ENCODE results near the gene ATPAF1. TPM values are rescaled to one million over a fixed set of nuclear protein-coding genes. Genes with fewer than 3 reads are reported as not detected.
"Not testable (repeated sequence)": the region's sequence is repeated elsewhere in the genome, so short reads cannot be mapped to it uniquely, and the experiment has no call there.

ATPAF1 gene, protein sequence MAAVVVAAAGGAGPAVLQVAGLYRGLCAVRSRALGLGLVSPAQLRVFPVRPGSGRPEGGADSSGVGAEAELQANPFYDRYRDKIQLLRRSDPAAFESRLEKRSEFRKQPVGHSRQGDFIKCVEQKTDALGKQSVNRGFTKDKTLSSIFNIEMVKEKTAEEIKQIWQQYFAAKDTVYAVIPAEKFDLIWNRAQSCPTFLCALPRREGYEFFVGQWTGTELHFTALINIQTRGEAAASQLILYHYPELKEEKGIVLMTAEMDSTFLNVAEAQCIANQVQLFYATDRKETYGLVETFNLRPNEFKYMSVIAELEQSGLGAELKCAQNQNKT
- total RNA-seq, result 19.8 and 22.2 TPM in 2 replicates

DNA sequence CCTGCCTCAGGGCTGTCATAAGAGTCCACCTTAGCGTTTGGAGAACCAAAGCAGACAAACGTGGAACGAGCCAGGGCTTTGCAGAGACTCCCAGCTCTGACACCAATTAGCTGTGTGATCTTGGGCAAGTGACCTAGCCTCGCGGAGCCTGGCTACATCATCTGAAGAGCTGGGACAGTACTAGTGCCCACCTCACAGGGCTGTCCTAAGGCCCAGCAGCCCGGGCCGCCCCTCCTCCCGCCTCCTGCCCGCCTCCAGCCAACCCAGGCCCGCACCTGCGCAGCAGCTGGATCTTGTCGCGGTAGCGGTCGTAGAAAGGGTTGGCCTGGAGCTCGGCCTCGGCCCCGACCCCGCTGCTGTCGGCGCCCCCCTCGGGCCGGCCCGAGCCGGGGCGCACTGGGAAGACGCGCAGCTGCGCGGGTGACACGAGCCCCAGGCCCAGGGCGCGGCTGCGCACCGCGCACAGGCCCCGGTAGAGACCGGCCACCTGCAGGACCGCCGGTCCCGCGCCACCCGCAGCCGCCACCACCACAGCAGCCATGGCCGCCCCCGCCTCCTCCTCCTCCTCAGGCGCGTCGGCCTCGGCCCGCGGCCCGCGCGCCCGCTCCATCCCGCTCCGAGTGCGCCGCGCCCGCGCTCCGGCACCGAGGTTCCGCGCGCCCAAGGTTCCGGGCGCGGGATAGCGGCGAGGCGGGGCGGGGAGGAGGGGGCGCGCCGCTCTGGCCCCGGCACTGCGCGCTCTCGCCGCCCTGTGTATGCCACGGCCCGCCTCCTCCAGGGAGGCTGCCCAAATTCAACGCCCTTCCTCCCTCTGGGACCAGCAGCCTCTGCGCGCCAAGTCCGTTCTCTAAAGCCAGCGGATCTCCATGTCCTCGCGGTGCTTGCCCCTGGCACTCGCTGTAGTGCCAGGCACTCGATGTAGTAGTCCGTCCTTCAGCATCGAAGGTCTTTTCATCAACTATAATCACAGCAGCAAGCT is at the start of gene ATPAF1:
Gene ATPAF1 (minus strand): TSS at position 583 of the 979 bp plus-strand sequence. CDS start 42 bp downstream, at position 541.
- DNase-seq (ENCODE audit: low read depth in 2 of 2), result peak; percentile 57 to 83

DNA sequence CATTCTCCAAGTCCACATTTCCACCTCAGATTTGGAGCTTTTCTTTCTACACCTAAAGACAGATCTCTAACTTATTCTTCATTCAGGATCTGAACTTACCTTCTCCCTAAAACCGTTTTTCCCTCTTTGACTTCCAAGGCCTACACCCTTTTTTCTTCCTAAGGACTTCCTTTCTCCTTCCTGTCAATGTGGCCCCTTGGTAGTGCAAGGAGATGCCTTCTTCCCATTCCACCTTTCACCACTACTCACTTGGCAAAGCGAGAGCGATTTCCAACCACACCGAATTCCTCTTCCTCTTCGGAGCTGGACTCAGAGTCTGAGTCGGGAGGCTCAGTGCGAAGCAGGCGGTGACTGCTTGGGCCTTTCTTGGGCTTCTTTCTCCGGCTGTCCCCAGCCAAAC is 49.5 kb upstream of the ATPAF1 start:
- DNase-seq (ENCODE audit: low read depth in 2 of 2), result no peak

DNA sequence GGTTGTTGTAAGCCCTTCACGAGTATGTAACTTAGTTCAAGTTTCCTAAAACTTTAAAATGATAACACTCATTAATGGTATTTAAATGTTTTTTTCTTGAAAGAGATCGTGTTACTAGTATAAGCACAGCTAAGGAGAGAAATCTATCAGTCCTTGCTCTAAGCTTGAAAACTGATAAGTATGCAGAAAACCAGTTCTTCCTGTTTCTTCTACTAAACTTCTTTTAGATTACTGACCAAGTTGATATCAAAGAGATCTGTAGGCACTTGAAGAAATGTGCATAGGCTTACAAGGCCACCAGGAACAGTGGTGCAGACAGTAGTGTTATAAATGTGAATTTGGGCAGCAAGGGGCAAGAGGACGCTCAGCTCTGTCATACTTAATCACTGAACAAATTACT is 46.8 kb upstream of the ATPAF1 start:
- no peak for DNase-seq (ENCODE audit: low read depth in 2 of 2)

DNA sequence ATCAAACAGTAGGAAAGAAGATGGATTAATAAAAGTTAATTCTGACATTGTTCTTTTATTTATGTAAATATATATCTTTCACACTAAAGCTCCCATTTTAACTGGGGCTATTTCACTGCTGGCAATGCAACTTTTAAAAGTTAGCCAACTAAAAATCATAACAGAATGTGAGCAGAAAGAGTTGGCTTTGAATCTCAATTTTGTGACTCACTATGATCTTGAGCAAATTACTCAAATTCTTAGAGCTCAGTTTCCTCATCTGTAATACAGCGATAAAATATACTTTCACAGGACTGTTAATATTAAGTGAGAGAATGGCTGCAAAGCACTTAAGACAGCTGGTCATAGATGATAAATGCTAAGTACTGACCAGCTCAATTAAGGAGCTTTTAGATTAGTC is 40.0 kb upstream of the ATPAF1 start:
- DNase-seq (ENCODE audit: low read depth in 2 of 2), result no peak

DNA sequence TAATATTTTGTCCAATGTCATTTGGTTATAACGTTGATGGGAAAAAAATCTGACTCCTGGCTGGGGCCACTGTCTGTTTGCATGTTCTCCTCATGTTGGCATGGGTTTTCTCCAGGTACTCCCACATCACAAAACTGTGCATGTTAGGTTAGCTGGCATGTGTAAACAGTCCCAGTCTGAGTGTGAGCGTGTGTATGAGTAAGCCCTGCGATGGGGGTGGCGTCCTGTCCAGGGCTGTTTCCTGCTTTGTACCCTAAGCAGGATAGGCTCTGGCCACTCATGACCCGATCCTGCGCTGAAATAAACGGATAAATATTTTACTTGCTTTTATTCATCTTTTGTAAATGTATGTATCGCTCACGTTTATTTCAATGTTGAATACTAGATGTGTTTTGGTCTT is 37.2 kb upstream of the ATPAF1 start:
- peak; percentile 73 to 79 for DNase-seq (ENCODE audit: low read depth in 2 of 2)

DNA sequence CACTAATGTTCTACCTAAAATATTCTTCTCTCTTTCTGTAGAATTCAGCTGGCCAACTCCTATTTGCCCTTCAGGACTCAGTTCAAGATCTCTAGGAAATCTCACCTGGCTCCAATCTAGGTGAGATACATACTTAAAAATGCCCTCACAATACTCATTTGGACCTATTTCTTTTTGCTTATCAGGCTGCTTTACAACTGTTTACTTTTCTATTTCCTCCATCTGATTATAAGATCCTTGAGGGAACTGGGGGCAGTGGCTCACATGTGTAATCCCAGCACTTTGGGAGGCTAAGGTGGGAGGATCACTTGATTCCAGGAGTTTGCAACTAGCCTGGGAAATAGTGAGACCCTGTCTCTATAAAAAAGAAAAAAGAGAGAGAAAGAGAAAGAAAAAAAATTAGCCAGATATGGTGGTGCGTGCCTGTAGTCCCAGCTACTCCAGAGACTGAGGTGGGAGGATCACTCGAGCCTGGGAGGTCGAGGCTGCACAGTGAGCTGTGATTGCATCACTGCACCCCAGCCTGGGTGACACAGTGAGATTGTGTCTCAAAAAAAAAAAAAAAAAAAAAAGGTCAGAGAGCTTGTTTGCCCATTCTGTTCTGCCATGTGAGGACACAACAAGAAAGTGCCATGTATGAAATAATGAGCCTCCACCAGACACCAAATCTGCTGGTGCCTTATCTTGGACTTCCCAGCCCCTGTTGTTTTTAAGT is 35.9 kb upstream of the ATPAF1 start:
- DNase-seq (ENCODE audit: low read depth in 2 of 2), result no peak

DNA sequence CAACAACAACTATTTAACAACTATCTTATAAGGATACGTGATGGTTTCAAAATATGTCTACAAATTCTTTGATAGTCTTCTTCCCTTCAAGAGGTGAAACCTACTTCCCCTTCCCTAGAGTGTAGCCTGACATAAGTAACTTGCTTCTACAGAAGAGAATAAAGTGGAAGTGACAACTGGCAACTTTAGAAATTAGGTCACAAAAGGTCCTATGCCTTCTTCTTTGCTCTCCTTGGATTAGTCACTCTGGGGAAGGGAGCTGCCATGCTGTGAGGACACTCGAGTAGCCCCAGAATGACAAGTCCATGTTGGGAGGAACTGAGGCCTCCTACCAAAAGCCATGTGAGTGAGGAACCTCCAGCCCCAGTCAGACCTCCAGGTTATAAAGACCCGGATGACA is 31.5 kb upstream of the ATPAF1 start:
- DNase-seq (ENCODE audit: low read depth in 2 of 2), result no peak

DNA sequence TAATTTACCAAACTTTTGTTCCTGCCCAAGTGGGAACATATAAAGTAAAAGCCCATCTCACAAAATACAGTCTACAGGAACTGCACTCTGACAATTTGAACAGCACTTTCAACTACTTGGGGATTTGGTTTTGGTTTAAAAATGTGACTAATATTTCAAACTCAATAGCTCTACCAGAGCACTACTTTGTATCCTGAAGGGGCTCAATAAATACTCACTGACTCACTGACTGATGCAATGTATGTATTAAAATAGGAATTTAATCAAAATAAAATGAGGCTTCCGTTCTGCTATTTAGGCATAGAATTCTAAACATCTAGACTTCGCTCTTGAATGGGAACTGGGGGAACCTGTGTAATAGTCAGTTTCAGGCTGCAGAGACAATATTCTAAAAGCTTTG is 28.9 kb upstream of the ATPAF1 start:
- DNase-seq (ENCODE audit: low read depth in 2 of 2), result no peak

DNA sequence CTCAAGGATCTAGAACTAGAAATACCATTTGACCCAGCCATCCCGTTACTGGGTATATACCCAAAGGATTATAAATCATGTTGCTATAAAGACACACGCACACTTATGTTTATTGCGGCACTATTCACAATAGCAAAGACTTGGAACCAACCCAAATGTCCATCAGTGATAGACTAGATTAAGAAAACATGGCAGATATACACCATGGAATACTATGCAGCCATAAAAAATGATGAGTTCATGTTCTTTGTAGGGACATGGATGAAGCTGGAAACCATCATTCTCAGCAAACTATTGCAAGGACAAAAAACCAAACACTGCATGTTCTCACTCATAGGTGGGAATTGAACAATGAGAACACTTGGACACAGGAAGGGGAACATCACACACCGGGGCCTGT is 26.5 kb upstream of the ATPAF1 start:
- not testable (repeated sequence) for DNase-seq (ENCODE audit: low read depth in 2 of 2)

DNA sequence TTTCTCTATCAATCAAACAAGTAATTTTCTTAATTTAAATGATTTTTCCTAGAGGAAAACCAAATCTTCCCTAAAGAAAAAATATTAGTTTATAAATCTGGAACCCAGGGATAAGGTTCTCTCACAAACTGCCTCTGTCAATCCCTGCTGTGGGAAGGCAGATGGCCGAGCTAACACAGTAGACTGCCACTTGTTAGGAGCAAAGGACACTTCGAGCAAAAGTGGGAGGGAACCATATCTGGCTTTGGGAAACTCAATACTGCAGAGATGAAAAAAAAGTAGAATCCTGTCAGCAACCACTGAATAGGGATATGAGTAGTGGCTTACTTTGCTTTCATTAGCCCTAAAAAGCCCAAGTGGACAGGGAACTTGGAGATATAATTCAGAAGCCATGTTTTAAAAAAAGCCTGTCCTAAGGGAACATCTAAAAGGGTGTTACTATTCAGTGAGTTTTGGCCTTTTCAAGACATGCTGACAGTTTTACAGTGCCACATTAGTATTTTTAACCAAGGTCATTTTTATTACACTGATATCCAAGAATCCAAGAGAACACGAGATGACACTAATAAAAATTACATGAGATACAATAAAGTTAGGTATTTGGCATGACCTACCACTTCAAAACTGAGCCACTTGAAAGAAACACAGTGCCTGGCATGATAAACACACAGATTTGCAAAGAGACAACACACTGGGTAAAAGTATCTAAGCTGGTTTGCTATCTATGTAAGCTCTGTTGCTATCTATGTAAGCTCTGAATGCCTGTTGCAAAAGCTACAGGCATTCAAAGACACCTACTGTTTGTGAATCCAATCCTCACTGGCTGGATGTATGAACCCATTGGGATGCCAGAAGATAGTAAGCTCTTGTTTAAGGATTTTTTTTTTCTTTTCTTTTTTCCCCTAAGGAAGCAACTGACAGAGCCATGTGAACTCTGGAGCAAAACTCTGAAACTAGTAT is 24.9 kb upstream of the ATPAF1 start:
- no peak for DNase-seq (ENCODE audit: low read depth in 2 of 2)

DNA sequence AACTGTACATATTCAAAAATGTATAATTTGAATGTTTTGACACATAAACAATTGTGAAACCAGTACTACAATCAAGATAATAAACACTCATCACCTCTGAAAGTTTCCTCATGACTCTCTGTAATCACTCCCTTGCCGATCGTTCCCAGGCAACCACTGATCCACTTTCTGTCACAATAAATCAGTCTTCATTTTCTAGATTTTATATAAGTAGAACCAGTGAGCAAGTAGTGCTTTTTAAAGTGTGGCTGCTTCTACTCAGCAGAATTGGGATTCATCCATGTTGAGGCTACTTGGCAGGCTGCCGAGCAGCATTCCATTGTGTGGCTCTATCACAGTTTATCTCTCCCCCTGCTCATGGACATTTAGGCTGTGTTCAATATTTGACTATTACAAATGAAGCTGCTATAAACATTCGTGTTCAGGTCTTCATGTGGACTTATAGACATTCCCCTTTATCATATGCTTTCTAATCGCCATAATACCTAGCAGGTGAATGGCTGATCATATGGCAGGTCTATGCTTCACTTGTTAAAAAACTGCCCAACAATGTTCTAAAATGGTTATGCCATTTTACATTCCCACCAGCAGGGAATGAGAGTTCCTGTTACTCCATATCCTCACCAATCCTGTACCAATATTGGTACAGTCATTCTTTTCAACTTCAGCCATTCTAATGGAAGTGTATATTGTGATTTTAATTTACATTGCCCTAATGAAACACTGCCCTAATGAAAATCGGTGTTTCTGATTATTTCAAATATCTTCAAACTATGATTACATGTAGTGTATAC is 24.0 kb upstream of the ATPAF1 start:
- peak; percentile 10 to 78 for DNase-seq (ENCODE audit: low read depth in 2 of 2)

DNA sequence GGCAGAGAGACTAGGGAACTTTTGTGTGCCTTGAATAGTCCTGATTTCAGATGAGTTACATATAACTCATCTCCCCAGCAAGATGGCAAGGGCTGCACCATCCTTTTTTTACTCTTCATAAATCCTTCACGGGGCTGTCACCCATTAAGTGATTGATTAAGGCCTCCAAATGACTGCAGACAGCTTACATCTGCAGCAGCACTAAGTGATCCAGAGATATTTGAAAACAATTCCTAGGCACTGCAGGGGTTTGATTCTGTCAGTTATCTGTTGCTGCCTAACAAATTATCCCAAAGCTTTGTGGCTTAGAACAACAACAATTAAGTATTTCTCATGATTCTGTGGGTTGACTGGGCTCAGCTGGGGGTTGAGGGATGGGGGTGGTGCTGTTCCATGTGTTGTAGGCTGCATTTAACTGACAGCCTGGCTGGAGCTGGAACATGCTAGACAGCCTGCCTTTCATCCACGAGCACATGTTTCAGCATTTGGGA is 22.8 kb upstream of the ATPAF1 start:
- DNase-seq (ENCODE audit: low read depth in 2 of 2), result no peak

DNA sequence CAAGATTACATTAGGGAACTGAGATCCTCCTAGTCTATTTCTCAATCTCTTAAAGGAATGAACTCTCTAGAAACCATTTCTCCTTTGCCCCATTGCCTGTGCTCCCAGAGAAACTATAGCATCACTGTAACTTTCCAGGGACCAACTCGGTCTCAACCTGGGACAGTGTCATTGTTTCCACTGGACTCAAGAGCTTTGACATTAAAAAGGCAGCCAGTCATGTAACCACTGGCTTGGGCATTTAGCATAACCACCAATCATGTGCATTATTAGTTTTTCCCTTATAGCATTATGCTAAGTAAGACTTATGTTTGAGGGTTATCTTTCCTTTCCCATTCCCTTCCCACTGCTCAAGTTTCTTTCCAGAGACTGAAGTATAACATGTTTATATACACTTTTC is 21.7 kb upstream of the ATPAF1 start:
- peak in 1 of 2 donors; percentile 59 for DNase-seq (ENCODE audit: low read depth in 2 of 2)

DNA sequence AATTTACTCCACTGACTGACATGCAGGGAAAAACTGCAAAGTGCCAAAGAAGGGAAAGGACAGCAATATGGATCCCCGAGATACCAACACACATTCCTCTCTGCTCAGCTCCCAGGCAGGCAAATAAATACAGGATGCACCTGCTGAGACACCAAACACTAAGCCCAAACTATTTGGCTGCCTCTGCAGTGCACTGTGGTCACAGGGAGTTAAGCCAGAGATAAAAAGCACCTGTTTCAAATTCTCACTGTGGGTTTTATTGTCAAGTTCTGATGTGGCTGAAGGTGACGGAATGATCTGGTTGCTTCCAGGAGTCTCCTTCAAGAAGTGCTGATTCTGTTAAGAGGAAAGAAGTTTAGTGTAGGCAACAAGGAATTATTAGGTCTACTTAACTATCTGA is 21.2 kb upstream of the ATPAF1 start:
- DNase-seq (ENCODE audit: low read depth in 2 of 2), result peak; percentile 72 to 79

DNA sequence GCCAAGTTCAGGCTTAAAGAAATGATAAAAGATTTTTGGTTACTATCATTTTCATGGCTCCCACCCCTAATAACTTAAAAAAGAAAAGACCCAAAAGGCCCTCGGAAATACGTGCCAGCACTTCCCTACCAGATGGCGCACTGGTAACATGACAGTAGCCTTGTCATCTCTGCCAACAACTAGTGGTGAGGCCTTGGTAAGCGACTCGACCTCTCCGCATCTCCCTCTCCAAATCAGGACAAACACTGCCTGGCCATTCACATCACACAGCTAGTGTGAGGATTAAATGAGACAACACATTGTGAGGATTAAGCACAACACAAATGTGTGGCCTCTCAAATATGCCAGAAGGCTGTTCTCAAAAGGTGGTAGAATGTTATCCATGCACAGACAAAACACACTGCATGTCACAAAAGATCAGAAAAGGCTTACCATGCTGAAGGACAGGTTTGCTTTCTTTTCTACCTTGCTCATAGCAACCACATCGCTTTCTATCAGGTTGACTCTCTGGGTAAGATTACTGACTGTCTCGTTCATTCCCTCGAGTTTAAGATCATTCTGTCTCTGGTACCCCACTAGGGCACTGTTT is 19.9 kb upstream of the ATPAF1 start:
- DNase-seq (ENCODE audit: low read depth in 2 of 2), result no peak

DNA sequence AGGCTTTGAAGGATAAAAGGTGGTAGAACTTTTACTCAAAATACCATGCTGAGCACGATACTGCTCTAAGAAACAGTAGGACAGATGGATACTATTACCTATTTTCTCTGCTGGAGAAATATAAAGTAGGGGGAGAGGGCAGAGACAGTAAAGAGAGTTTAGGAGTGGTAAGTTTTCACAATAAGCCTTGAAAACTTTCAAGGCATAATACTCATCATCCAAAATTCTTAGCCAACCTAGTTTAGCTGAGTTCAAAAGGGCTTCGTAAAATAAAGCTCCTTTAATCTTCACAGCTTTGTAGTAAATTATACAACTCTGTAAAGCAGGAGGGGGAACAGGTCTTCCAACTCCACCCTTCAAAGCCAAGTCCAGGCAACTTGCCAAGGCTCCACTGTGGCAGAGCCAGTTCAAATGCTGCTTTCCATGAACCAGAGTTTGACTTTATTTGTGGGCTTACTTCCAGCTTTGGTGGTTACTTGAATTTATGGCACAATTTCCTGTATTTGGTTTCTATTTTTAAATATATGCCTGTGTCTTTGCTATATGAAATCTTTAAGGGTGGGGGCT is 19.0 kb upstream of the ATPAF1 start:
- peak; percentile 60 to 80 for DNase-seq (ENCODE audit: low read depth in 2 of 2)

DNA sequence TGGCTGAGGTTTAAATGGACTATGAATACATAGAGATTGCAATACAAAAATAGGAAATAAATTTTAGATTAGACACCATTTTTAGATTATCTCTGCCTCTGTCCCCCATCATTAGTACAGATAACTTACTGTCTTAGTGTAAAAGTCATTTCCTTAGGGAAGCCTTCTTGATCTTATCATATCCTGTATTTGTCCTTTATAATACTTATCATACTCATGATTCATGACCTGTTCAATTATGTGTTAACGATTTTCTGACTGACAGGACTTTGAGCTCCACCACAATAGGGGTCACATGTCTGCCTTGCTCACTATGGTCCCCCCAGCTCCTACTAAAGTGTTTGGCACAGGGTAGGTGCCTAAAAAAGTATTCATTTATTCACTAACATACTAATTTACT is 18.1 kb upstream of the ATPAF1 start:
- DNase-seq (ENCODE audit: low read depth in 2 of 2), result peak in 1 of 2 donors; percentile 37

DNA sequence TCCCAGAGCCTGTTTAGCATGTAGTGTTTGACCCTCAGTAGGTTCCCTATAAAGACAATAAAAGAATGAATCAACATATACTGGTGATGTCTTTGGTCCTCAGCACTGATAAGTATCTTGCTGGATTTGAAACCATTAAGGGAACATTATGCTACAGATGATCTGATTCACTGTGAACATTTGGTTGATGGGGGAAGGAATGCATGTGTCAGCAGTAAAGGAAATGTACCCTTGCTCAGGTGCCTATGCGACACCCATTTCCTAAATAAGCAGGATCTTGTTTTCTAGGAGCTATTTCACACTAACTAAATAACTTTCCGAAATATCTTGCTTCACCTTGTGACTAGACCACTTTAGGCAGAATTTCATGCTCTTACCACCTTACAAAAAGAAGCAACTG is 16.5 kb upstream of the ATPAF1 start:
- DNase-seq (ENCODE audit: low read depth in 2 of 2), result no peak

DNA sequence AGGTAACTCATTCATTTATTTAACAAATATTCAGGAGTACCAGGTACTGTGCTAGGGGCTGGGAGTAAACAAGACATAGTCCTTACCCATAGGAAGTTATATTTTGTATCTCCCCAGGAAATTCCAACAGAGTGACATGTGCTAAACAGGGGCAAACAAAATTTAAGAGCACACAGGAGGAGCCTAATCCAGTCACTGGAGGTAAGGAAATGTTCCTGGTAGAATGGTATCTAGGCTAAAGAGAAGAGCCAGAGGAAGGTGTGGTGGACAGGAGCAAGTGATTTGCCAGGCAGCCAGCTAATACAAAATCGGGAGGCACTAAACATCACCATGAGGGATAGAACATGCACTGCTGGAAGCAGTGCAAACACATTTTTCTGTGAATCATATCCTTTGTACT is 13.9 kb upstream of the ATPAF1 start:
- DNase-seq (ENCODE audit: low read depth in 2 of 2), result peak; percentile 12 to 28
